ENCODE data around the gene LAMB1. TPM values are rescaled to one million over a fixed set of nuclear protein-coding genes. Genes with fewer than 3 reads are reported as not detected.

The LAMB1 gene
- total RNA-seq, 1 experiment from 2014 or later = 101 TPM

- no peak for ATAC-seq
- POLR2A ChIA-PET = no interaction called here
- H3K9me3 Mint-ChIP-seq = peaks cover 14% of the 10 kb centered on the region
- peaks cover 19% of the 10 kb centered on the region for H3K36me3 Mint-ChIP-seq
- DNase-seq (ENCODE audit: low spot score) = no peak
- H3K27me3 Mint-ChIP-seq (ENCODE audit: low read depth) = peaks cover 2% of the 10 kb centered on the region; the same call in 1 of the 2 replicates
- peak overlapping the region; percentile 92 for H3K4me3 Mint-ChIP-seq
- H3K27ac Mint-ChIP-seq = peak overlapping the region; percentile 89
- no peak for TF ChIP-seq ZMAT4 (CRISPR knock-in tag; IDR thresholded peaks at IDR 0.05)
- TF ChIP-seq IRF2 (CRISPR knock-in tag; IDR thresholded peaks at IDR 0.05; ENCODE audit: borderline replicate concordance, low read depth) = no peak
- no peak for TF ChIP-seq ZNF121 (CRISPR knock-in tag; IDR thresholded peaks at IDR 0.05)
- no peak for TF ChIP-seq SOX15 (CRISPR knock-in tag; IDR thresholded peaks at IDR 0.05)
- TF ChIP-seq, protein P1, sequence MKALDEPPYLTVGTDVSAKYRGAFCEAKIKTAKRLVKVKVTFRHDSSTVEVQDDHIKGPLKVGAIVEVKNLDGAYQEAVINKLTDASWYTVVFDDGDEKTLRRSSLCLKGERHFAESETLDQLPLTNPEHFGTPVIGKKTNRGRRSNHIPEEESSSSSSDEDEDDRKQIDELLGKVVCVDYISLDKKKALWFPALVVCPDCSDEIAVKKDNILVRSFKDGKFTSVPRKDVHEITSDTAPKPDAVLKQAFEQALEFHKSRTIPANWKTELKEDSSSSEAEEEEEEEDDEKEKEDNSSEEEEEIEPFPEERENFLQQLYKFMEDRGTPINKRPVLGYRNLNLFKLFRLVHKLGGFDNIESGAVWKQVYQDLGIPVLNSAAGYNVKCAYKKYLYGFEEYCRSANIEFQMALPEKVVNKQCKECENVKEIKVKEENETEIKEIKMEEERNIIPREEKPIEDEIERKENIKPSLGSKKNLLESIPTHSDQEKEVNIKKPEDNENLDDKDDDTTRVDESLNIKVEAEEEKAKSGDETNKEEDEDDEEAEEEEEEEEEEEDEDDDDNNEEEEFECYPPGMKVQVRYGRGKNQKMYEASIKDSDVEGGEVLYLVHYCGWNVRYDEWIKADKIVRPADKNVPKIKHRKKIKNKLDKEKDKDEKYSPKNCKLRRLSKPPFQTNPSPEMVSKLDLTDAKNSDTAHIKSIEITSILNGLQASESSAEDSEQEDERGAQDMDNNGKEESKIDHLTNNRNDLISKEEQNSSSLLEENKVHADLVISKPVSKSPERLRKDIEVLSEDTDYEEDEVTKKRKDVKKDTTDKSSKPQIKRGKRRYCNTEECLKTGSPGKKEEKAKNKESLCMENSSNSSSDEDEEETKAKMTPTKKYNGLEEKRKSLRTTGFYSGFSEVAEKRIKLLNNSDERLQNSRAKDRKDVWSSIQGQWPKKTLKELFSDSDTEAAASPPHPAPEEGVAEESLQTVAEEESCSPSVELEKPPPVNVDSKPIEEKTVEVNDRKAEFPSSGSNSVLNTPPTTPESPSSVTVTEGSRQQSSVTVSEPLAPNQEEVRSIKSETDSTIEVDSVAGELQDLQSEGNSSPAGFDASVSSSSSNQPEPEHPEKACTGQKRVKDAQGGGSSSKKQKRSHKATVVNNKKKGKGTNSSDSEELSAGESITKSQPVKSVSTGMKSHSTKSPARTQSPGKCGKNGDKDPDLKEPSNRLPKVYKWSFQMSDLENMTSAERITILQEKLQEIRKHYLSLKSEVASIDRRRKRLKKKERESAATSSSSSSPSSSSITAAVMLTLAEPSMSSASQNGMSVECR (CRISPR knock-in tag; IDR thresholded peaks at IDR 0.05; ENCODE audit: borderline replicate concordance) = no peak
- no peak for TF ChIP-seq TCF7 (CRISPR knock-in tag; IDR thresholded peaks at IDR 0.05; ENCODE audit: low read depth)
- TF ChIP-seq GRHL2 (CRISPR knock-in tag; IDR thresholded peaks at IDR 0.05; ENCODE audit: insufficient replicate concordance, severe bottlenecking) = no peak
- no peak for TF ChIP-seq SP1 (CRISPR knock-in tag; conservative IDR thresholded peaks at IDR 0.05)
- no peak for TF ChIP-seq ZNF396 (CRISPR knock-in tag; IDR thresholded peaks at IDR 0.05; ENCODE audit: borderline replicate concordance)
- TF ChIP-seq JAZF1 (CRISPR knock-in tag; IDR thresholded peaks at IDR 0.05) = no peak
- no peak for TF ChIP-seq RELA (CRISPR knock-in tag; IDR thresholded peaks at IDR 0.05; ENCODE audit: borderline replicate concordance)
- TF ChIP-seq, protein P2, sequence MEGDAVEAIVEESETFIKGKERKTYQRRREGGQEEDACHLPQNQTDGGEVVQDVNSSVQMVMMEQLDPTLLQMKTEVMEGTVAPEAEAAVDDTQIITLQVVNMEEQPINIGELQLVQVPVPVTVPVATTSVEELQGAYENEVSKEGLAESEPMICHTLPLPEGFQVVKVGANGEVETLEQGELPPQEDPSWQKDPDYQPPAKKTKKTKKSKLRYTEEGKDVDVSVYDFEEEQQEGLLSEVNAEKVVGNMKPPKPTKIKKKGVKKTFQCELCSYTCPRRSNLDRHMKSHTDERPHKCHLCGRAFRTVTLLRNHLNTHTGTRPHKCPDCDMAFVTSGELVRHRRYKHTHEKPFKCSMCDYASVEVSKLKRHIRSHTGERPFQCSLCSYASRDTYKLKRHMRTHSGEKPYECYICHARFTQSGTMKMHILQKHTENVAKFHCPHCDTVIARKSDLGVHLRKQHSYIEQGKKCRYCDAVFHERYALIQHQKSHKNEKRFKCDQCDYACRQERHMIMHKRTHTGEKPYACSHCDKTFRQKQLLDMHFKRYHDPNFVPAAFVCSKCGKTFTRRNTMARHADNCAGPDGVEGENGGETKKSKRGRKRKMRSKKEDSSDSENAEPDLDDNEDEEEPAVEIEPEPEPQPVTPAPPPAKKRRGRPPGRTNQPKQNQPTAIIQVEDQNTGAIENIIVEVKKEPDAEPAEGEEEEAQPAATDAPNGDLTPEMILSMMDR (IDR thresholded peaks at IDR 0.05) = no peak
- TF ChIP-seq ZNF317 (CRISPR knock-in tag; IDR thresholded peaks at IDR 0.05; ENCODE audit: borderline replicate concordance, low read depth) = no peak
- TF ChIP-seq ETV6 (CRISPR knock-in tag; IDR thresholded peaks at IDR 0.05) = no peak
- TF ChIP-seq SMAD4 (CRISPR knock-in tag; IDR thresholded peaks at IDR 0.05) = no peak
- no peak for TF ChIP-seq PREB (CRISPR knock-in tag; IDR thresholded peaks at IDR 0.05; ENCODE audit: borderline replicate concordance)
- TF ChIP-seq, protein P3, sequence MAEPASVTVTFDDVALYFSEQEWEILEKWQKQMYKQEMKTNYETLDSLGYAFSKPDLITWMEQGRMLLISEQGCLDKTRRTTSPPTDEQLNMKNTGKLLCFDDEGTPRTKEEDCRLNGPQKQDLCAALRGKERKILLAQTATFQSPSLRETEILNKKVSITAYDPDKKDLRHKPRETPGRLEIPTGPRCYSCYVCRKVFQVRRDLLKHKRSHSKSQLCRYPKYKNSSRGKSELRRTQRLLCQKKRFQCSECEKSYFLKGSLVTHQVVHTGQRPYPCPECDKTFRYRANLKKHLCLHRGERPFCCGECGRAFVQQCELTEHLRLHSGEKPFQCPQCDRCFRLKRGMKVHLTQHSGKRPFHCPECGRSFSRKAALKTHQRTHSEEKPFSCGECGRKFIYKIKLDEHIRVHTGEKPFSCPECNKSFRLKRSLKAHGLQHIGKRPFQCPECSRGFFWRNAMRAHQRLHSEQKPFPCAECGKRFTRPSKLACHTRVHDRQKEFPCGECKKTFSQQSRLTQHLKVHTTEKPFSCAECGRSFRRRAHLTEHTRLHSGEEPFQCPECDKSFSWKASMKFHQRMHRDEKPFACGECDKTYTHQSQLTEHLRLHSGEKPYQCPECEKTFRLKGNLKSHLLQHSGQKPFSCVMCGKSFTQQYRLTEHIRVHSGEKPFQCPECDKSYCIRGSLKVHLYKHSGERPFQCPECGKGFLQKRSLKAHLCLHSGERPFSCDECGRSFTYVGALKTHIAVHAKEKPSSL (CRISPR knock-in tag; conservative IDR thresholded peaks at IDR 0.05) = no peak
- H3K4me1 Mint-ChIP-seq = peaks cover 15% of the 10 kb centered on the region
- CTCF ChIA-PET = interaction anchor here (1.7 to 2.2 kb wide), 2 partner anchors 13 to 17 kb away, joined by 6 to 11 read pairs; no protein-coding TSS in a partner anchor
Measured at GRCh38 chr7:107891636-107892366, 111.2 kb downstream of the LAMB1 start.
